ENCODE results near the gene SCO2. TPM values are rescaled to one million over a fixed set of nuclear protein-coding genes. Genes with fewer than 3 reads are reported as not detected.

Gene SCO2
- total and polyA plus RNA-seq, 9 of the 15 experiments (the other 6 are each of a cell fraction or from before 2014, with no cell fraction given) = 0.34 to 4.0 (median 1.1) TPM; not detected in 3

DNA sequence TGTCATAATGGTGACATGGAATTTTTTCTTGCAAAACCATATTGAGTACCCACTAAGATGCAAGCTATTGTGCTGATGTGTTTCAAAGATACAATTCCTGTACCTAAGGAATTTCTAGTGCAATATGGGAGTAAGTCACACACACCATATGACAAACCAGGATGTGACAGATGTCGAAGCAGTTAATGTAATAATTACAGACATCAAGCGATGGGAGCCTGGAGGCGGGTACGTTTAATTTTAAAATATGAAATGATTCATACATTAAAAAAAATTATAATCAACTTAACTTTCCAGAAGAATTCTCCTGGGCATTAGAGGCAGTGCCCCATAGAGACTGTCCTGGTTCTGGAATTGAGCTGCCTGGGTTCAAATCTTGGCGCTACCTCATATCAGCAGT lies 31.3 kb upstream of the SCO2 start:
- Histone ChIP-seq H3K4me1 (replicated peaks in 1 of 2; ENCODE audit: control insufficient read depth in 2 of 2, insufficient read depth in 2 of 2, low read length in 2 of 2) (no peaks in the 10 kb centered on the region; a peak in 1 of 5 replicates), H3K9ac (ENCODE audit: insufficient read depth in 1 of 2, low read depth in 2 of 2, low read length in 2 of 2) (no peak overlapping the region), H4K20me1 (replicated peaks; ENCODE audit: control insufficient read depth, insufficient read depth, low read length) (no peaks in the 10 kb centered on the region), H3K4me2 (ENCODE audit: insufficient read depth, low read length) (no peak overlapping the region), H3K36me3 (ENCODE audit: control insufficient read depth, insufficient read depth, low read length) (no peaks in the 10 kb centered on the region), H3K27me3 (ENCODE audit: control insufficient read depth in 2 of 2, insufficient read depth in 2 of 2, low read length in 2 of 2) (0 out of 5 replicates have a peak, but pooled peaks cover 0 to 4% of the 10 kb centered on the region in 2 experiments), H3K9me3 (replicated peaks; ENCODE audit: control insufficient read depth, insufficient read depth, low read depth, low read length) (no peaks in the 10 kb centered on the region), H3K9me1 (ENCODE audit: control insufficient read depth, insufficient read depth, low read length) (no peaks in the 10 kb centered on the region), H3K4me3 (no peak overlapping the region), H3K27ac (ENCODE audit: extremely low read depth, low read depth, low read length) (no peak overlapping the region), H3K79me2 (ENCODE audit: control insufficient read depth, insufficient read depth, low read length) (no peaks in the 10 kb centered on the region), H2AFZ (ENCODE audit: low read depth, low read length) (no peak overlapping the region)
- no peak for TF ChIP-seq SMARCA5 (IDR thresholded peaks at IDR 0.05)
- no peak for TF ChIP-seq PCBP1 (IDR thresholded peaks at IDR 0.05; ENCODE audit: low read depth, low read length, poor library complexity, severe bottlenecking)
- no peak for TF ChIP-seq PHTF2 (CRISPR knock-in tag; IDR thresholded peaks at IDR 0.05)
- TF ChIP-seq SETDB1 (IDR thresholded peaks at IDR 0.05; ENCODE audit: low read length) = no peak
- TF ChIP-seq KLF1 (tag; IDR thresholded peaks at IDR 0.05) = no peak
- TF ChIP-seq GATAD2A (IDR thresholded peaks at IDR 0.05) = no peak
- no peak for TF ChIP-seq POLR2H (tag; IDR thresholded peaks at IDR 0.05; ENCODE audit: low read depth)
- TF ChIP-seq, protein P1, sequence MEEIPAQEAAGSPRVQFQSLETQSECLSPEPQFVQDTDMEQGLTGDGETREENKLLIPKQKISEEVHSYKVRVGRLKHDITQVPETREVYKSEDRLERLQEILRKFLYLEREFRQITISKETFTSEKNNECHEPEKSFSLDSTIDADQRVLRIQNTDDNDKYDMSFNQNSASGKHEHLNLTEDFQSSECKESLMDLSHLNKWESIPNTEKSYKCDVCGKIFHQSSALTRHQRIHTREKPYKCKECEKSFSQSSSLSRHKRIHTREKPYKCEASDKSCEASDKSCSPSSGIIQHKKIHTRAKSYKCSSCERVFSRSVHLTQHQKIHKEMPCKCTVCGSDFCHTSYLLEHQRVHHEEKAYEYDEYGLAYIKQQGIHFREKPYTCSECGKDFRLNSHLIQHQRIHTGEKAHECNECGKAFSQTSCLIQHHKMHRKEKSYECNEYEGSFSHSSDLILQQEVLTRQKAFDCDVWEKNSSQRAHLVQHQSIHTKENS (CRISPR knock-in tag; IDR thresholded peaks at IDR 0.05) = no peak
- TF ChIP-seq KAT8 (IDR thresholded peaks at IDR 0.05; ENCODE audit: low read depth) = no peak
- TF ChIP-seq MEIS2 (IDR thresholded peaks at IDR 0.05; ENCODE audit: partially characterized antibody) = no peak
- no peak for TF ChIP-seq TBL1XR1 (IDR thresholded peaks at IDR 0.05; ENCODE audit: low read length in 2 of 2)
- no peak for TF ChIP-seq HMG20B (CRISPR knock-in tag; IDR thresholded peaks at IDR 0.05)
- TF ChIP-seq POLR2AphosphoS2 (IDR thresholded peaks at IDR 0.05; ENCODE audit: low read length) = no peak
- TF ChIP-seq, protein P2, sequence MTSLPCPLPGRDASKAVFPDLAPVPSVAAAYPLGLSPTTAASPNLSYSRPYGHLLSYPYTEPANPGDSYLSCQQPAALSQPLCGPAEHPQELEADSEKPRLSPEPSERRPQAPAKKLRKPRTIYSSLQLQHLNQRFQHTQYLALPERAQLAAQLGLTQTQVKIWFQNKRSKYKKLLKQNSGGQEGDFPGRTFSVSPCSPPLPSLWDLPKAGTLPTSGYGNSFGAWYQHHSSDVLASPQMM (CRISPR knock-in tag; IDR thresholded peaks at IDR 0.05) = no peak
- no peak for DNase-seq (ENCODE audit: extremely low read depth in 1 of 4, low spot score in 3 of 4)
- BruUV-seq (replicated peaks) = no TSS peak
- ChIA-PET POLR2A (interaction anchor here (0.6 to 1.6 kb wide), 3 partner anchors 8 to 23 kb away, joined by 3 to 6 read pairs (median 3); no protein-coding TSS in a partner anchor), CTCF (ENCODE audit: low intra/inter-chr PET ratio) (no interaction called here)
- no peak for ATAC-seq
- FAIRE-seq = no peak
- WGBS (ENCODE audit: insufficient coverage, low coverage, missing lambda C conversion rate) = 30% methylated on average over 5 of the region's 5 CpGs
- intact Hi-C loops (cut with micrococcal nuclease) = no loop called here
- in situ Hi-C loops (cut with MboI) = no loop called here
